Measurements from ENCODE around the gene MUC2. TPM values are rescaled to one million over a fixed set of nuclear protein-coding genes. Genes with fewer than 3 reads are reported as not detected.

MUC2 gene
- total and polyA plus RNA-seq, 2 of the 4 experiments (the other 2 are of a cell fraction) = not detected

DNA sequence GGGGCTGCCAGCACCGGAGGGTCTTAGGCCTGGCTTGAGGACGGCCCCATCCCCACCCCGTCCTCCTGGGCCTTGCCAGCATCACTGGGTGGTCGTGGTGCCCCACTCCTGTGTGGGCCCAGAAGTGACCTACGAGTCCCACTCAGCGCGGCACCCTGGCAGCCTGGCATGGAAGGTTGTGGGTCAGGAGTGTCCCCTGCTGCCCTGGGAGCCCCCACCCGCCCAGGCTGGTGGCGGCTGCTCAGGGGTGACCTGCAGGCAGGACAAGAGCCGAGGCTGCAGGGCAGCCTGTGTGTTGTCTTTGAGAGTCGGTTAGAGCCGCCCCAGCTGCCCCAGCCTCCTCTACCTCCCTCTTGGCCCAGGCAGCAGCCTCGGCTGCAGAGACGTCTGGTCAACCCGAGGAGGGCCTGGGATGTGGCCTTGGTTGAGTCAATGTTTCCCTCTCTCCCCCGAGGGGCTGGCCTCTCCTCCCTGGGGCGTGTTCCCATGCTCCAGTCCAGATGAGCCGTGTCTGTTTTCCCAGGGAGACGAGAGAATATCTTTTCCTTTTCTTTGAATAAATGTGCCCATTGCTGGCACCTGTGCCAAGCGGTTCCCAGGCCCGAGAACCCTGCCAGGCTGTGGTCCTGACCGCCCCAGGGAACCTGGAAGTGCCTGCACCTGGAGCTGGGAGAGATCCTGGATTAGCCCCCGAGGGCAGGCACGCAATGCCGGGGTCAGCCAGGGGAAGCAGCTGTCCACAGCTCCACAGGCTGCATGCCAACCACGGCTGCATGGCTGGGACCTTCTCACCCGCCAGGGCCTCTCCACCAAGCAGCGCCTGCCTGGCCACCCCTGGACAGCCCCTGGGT is 47.4 kb downstream of the MUC2 start:
- dilution Hi-C loops (cut with HindIII; ENCODE audit: low sequenced_read_pairs, unreplicated experiment) (no loop called here), intact Hi-C loops (cut with micrococcal nuclease) (no loop called here), in situ Hi-C loops (cut with MboI; ENCODE audit: low sequenced_read_pairs) (no loop called here)
- Histone ChIP-seq H2AK9ac (replicated peaks; ENCODE audit: low read depth, low read length, poor library complexity) (no peak overlapping the region), H3K9me1 (ENCODE audit: insufficient read depth, low read length) (no peaks in the 10 kb centered on the region), H3K9ac (ENCODE audit: low read depth, low read length) (no peak overlapping the region), H4K20me1 (ENCODE audit: insufficient read depth, low read length) (no peaks in the 10 kb centered on the region), H3K36me3 (ENCODE audit: control insufficient read depth, insufficient read depth, low read length) (no peaks in the 10 kb centered on the region), H2BK120ac (ENCODE audit: low read depth, low read length) (no peak overlapping the region), H2AFZ (replicated peaks; ENCODE audit: low read length, poor library complexity) (no peak overlapping the region), H3K27ac (ENCODE audit: insufficient read depth, low read length) (no peak overlapping the region), H2BK15ac (ENCODE audit: low read depth, low read length) (no peak overlapping the region), H3K4me1 (ENCODE audit: control insufficient read depth, insufficient read depth, low read length) (no peaks in the 10 kb centered on the region), H4K8ac (ENCODE audit: low read depth in 2 of 2, low read length in 2 of 2) (no peak overlapping the region), H3K27me3 (ENCODE audit: control insufficient read depth, insufficient read depth, low read length) (peaks cover 24% of the 10 kb centered on the region), H2AK5ac (ENCODE audit: low read depth, low read length) (no peak overlapping the region), H3K79me1 (ENCODE audit: low read depth in 1 of 2, low read length in 2 of 2) (no peaks in the 10 kb centered on the region), H4K91ac (ENCODE audit: insufficient read depth, low read depth, low read length) (no peak overlapping the region), H3K14ac (replicated peaks; ENCODE audit: low read depth, low read length) (no peak overlapping the region), H2BK5ac (ENCODE audit: low read depth, low read length, poor library complexity, severe bottlenecking) (no peak overlapping the region), H4K5ac (ENCODE audit: low read depth, low read length) (no peak overlapping the region), H3K18ac (ENCODE audit: low read depth, low read length) (no peak overlapping the region), H3K4ac (ENCODE audit: low read depth, low read length) (no peak overlapping the region), H3K4me2 (ENCODE audit: low read depth, low read length) (no peak overlapping the region), H3K9me3 (ENCODE audit: control insufficient read depth, insufficient read depth, low read length) (peaks cover 4% of the 10 kb centered on the region), H3K23ac (ENCODE audit: low read depth, low read length) (no peak overlapping the region), H3K56ac (ENCODE audit: extremely low read depth, insufficient read depth, low read length) (no peak overlapping the region), H3K4me3 (ENCODE audit: insufficient read depth, low read depth, low read length) (no peak overlapping the region), H2BK20ac (ENCODE audit: low read depth, low read length) (no peak overlapping the region)
- peak; percentile 21; the same call in 1 of the 2 replicates for ATAC-seq (ENCODE audit: low read depth)
- 66% methylated on average over 6 of the region's 28 CpGs; no CpG with 5 or more reads in 1 of the 2 experiments for WGBS, 2 experiments (ENCODE audit: extremely low coverage in 2 of 2, insufficient read length in 1 of 2)
- TF ChIP-seq RAD21 (IDR thresholded peaks at IDR 0.05; ENCODE audit: low read length) (no peak), MAFK (IDR thresholded peaks at IDR 0.05; ENCODE audit: low read depth, low read length) (no peak), CHD1 (IDR thresholded peaks at IDR 0.05; ENCODE audit: low read depth, low read length) (no peak), MAZ (IDR thresholded peaks at IDR 0.05; ENCODE audit: borderline replicate concordance, low read depth, low read length) (no peak), NFE2L2 (IDR thresholded peaks at IDR 0.05; ENCODE audit: low read depth, low read length) (no peak), CTCF (conservative IDR thresholded peaks at IDR 0.05; ENCODE audit: low read depth, low read length) (no peak)
- no TSS peak for BruUV-seq (replicated peaks)
- DNase-seq = peak; percentile 17
- ChIA-PET CTCF (no interaction called here), POLR2A (ENCODE audit: unreplicated experiment) (no interaction called here)

Data from IMR-90 (cell line).